WTC11 (cell line): Measurements from ENCODE around the gene MRTFB.

Experiments used
- ARID4B ChIP-seq: sonication (generic); formaldehyde crosslinking; IDR thresholded peaks from 2 replicates; pipeline ENCODE4 v1.8.0; 2023; ENCODE audit warnings: missing genetic modification reagents, mild to moderate bottlenecking, borderline replicate concordance
- ESRRA ChIP-seq: sonication (generic); formaldehyde crosslinking; IDR thresholded peaks from 2 replicates; pipeline ENCODE4 v1.8.1; 2022; ENCODE audit warnings: mild to moderate bottlenecking, missing genetic modification reagents, borderline replicate concordance
- ETV6 ChIP-seq: sonication (generic); formaldehyde crosslinking; IDR thresholded peaks from 2 replicates; pipeline ENCODE4 v1.8.1; 2022; ENCODE audit warnings: mild to moderate bottlenecking, missing genetic modification reagents
- FOXJ3 ChIP-seq: sonication (generic); formaldehyde crosslinking; IDR thresholded peaks from 2 replicates; pipeline ENCODE4 v1.9.0; 2021; ENCODE audit warnings: missing genetic modification reagents, mild to moderate bottlenecking, borderline replicate concordance
- NR1H2 ChIP-seq: sonication (generic); formaldehyde crosslinking; IDR thresholded peaks from 2 replicates; pipeline ENCODE4 v1.9.0; 2021; ENCODE audit warnings: mild to moderate bottlenecking, moderate library complexity, missing genetic modification reagents
- USF1 ChIP-seq: sonication (generic); formaldehyde crosslinking; IDR thresholded peaks from 2 replicates; pipeline ENCODE4 v1.8.0; 2022; ENCODE audit warnings: mild to moderate bottlenecking, missing genetic modification reagents
- TF ChIP-seq, protein P1 (sequence below): fragments of 200-600 bp; IDR thresholded peaks from 2 replicates; pipeline ENCODE4 v1.8.0; 2022; ENCODE audit warnings: antibody characterized with exemption

GRCh38 chr16:14242769-14243168, 171.7 kb downstream of the MRTFB start:
- TF ChIP-seq ARID4B (CRISPR knock-in tag) (no peak), ETV6 (no peak), USF1 (CRISPR knock-in tag) (no peak), ESRRA (CRISPR knock-in tag) (no peak), FOXJ3 (CRISPR knock-in tag) (no peak), NR1H2 (CRISPR knock-in tag) (no peak)
- TF ChIP-seq, protein P1, sequence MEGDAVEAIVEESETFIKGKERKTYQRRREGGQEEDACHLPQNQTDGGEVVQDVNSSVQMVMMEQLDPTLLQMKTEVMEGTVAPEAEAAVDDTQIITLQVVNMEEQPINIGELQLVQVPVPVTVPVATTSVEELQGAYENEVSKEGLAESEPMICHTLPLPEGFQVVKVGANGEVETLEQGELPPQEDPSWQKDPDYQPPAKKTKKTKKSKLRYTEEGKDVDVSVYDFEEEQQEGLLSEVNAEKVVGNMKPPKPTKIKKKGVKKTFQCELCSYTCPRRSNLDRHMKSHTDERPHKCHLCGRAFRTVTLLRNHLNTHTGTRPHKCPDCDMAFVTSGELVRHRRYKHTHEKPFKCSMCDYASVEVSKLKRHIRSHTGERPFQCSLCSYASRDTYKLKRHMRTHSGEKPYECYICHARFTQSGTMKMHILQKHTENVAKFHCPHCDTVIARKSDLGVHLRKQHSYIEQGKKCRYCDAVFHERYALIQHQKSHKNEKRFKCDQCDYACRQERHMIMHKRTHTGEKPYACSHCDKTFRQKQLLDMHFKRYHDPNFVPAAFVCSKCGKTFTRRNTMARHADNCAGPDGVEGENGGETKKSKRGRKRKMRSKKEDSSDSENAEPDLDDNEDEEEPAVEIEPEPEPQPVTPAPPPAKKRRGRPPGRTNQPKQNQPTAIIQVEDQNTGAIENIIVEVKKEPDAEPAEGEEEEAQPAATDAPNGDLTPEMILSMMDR = no peak
